HG03159 (cell line): Measurements from ENCODE around the gene ATP1B3.
"Not testable (repeated sequence)": the region's sequence is repeated elsewhere in the genome, so short reads cannot be mapped to it uniquely, and the experiment has no call there.

Source experiments
- ATAC-seq: cut with Tn5 transposase; IDR thresholded peaks from one replicate; pipeline ENCODE4 v1.9.1; 2021; ENCODE audit warnings: mild to moderate bottlenecking, moderate library complexity; ENCODE audit not compliant: unreplicated experiment

Gene ATP1B3

DNA sequence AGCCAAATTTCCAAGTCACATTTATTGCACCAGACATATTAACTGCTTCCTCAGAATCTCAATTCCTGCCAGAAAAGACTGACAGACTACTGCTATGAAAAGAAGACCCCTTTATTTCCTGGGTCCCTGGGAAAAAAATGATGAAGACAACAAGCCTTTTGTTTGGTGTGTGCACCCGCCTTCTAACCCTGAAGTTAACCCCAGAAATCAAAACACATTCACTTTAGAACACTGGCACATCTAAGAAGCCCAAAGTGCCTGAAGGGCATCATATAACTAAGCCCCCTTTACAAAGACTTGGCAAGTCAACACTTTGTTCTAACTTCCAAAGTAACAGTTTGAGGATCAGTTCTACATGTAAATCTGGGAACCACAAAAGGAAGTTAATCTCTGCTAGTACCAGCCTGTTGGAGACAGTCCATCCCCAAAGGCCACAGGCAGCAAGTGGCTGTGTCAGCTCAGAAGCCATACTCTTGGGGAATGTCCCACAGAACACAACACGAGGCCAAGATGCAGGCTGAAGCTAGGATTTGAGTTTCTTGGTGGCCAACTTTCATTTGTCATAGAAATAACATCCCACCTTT, 16.3 kb upstream of the ATP1B3 start:
- ATAC-seq: no peak

DNA sequence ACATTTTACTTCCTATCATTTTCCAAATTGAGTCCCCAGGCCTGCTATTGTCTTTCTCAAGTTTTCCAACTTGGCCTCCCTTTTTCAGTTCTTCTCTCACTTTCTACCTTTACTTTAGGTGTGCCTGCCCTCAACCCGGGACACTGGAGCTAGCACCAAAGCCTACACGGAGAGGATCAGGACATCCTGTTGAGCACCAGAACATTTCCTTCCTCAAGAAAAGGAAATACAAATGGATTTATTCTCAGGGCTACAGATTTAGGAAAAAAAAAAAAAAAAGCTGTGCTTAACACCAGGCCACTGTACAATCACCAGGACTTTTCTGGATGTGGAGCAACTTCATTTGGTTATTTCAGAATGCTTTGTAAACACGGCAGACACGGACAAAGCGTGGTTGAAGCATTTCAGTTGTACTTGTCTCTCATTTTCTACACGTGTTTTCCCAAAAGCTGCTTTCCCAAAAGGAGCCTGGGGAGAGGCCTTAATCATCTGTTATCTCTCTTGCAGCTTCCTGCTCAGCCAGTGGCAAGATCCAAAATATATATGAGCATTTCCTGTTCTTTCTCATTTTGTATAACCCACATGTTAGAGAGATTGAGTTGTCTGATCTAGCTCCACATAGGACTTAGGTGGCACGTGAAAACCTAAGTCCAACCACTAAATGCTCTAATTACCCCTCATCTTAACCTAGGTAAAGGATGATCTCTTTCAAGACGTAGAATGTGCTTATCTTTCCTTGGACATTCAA, 15.5 kb upstream of the ATP1B3 start:
- no peak for ATAC-seq

DNA sequence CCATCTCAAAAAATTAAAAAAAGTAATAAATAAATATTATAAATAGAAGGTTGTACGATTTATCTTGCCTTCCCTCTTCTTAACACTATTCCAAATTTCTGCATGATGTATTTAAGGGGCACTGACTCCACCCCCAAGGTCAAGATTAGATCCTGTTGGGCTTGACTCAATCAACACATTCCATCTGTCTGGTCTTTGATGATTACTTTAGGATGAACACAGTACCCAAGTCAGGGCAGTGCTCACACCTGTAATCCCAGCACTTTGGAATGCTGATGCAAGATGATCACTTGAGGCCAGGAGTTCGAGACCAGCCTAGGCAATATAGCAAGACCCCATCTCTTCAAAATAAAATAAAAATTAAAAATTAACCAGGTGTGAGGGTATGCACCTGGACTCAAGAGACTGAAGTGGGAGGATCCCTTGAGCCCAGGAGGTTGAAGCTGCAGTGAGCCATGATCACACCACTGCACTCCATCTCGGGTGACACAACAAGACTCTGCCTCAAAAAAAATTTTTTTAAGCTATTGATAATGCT, 14.1 kb upstream of the ATP1B3 start:
- no peak for ATAC-seq

DNA sequence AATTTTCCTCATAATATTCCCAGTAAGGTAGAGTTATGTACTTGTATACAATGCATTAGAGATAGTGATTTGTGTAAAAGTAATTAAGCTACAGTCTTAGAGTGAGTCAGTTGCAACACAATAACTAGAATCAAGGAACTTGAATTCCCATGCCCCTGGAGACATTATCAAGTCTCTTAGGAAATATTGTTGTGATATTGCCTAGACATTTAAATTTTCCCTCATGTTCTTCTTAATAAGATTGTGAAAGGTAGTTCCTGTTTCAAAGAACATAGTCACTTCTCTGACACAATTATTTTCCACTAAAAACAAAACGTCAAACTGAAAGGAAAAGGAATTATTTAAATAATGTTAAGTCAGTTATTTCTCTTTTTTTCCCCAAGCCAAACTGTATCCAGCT, 13.0 kb upstream of the ATP1B3 start:
- no peak for ATAC-seq

DNA sequence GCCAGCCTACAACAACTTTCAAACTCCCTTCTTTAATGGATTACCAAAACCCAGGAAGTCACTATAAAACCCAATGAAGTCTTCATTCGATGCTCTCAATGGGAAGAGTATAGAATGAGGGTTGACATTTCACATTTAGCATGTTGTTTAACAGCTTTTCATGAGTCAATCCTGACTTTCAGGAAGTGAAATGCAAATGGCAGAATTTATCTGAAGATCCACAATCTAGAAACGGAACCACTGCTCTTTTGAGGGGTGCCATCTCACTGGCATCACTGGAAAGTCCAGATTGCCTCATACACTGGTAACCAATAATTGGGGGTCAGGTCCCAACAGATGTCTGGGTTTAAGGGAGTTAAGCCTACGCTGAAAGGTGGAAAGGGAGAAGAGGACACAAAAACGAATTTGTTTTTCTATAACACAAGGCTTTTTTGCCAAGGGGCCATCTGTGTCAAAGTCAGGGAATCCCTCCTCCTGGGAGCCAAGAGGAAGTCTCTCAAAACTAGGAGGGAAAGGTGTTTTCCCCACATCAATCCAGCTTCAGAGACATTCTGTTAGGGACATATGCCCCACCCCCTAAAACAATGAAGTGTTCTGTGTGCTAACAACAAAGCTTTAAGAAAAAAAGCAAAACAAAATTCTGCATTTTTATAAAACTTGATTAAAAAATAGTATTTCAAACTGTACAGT, 12.0 kb upstream of the ATP1B3 start:
- ATAC-seq: no peak

DNA sequence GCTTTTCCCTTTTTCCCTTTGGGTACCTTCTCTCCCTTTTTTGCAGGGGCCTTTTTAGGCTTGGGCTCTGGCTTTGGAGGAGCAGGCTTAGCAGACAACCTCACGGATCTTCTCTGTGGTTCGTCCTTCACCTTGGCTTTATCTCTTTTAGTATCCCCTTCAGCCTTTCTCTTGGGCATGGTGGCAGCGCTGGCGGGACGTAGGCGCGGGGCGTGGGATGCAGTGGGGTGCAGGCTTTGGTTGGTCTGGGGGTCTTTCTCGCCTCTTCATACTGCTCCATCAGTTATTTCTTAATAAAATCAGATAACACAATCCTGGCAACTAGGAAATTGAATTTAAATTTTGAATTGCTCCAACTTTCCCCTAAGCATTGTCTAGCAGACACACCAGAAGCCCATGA, 11.3 kb upstream of the ATP1B3 start:
- no peak for ATAC-seq

DNA sequence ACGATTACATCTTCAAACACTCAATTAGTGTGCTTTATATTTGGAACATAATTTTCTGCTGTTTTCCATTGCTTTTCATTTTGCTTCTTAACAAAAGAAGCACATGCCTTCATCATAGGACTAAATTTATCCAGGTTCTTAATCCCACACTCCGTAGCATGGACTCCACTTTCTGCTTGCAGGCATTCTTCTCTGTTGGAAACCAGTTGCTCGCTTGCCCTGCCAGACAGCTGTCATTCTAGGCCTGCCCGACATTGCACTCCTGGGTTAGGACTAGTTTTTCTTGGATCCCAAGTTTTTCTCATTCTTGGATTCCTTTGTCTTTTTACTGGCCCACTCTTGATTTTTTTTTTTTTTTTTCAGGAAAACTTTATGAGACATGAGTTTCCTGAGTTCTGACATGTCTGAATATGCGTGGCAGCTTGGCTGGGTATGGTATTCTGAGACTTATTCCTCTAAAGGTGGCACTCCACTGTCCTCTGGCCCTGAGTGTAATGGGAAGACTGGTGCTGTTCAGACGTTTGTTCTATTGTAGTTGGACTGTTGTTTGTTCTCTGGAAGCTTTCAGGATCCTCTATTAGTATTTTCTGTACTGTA, 6.3 kb upstream of the ATP1B3 start:
- ATAC-seq: no peak

DNA sequence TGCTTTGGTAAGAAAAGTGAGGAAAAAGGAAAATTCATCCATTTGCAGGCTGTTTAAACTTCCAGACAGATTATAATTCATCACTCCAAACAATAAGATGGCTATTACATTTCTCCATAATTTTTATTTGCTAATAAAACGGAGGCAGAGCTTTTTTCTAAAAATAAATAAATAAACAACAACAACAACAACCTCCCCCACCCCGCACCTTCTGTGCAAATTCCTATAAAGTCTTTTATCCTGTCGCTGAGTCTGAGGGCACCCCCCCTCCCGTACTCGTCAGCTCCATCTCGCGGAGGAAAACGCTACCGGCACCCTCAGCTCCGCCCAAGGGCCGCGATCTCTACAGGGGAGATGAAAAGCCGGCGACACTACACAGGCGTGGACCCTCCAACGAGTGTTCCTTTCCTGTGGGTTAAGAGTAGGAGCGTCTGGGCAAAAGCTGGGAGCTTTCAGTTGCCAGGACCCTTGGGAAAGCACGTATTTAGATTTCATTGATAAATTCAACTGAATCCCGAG, 1.0 kb upstream of the ATP1B3 start:
- peak; percentile 48 for ATAC-seq

DNA sequence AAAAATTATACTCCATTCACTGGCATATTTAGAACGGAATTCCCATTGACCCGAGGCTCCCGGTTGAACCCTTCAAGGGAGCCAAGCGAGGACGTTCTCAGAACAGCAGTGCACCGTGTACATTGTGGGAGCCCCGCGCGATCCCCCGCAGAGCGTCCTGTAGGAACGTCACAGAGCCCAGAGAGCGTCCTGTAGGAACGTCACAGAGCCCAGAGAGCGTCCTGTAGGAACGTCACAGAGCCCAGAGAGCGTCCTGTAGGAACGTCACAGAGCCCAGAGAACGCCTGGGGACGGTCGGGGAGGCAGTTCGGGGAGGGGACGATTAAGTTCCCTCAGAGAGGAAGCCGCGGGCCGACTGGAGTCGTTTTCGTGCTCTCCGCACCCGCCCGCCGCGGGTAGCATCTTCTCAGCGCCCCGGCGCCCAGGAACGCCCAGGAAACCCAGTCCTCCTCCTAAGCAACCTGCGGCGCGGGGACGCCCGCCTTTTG, 506 bp upstream of the ATP1B3 start:
- ATAC-seq: peak; percentile 47

DNA sequence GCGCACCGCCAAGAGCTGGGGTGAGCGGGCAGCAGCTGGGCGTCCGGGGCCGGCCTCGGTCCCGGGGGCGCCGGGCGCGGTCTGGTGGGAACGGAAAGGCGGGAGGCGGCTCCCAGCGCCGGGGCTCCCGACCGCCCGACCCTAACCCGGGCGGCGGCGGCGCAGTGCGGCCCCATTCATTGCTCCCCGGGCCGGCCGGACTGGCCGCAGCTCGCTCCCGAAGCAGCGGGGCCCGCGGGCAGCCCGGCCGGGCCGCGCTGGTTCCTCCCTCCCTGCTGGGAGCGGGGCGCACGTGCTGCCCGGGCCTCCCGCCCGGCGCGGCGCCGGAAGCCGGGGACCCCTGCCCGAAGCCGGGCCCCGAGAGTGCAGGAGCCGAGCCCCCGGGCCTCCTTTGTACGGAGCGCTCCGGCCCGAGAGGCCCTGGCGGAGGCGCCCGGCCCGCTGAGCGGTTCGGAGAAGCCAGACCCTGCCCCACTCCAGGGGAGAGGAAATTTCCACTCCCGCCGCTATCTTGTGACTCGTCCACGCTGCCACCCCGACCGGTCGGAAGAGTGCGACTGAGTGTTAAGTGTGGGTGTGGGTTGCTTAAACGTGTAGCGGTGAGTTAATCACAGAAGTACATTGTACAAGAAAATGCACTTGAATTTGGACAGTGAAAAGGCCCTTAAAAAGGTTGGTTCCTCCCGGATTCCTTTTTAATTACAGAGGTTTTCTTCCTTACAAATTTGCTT, 613 bp downstream of the ATP1B3 start:
- peak; percentile 16 for ATAC-seq

DNA sequence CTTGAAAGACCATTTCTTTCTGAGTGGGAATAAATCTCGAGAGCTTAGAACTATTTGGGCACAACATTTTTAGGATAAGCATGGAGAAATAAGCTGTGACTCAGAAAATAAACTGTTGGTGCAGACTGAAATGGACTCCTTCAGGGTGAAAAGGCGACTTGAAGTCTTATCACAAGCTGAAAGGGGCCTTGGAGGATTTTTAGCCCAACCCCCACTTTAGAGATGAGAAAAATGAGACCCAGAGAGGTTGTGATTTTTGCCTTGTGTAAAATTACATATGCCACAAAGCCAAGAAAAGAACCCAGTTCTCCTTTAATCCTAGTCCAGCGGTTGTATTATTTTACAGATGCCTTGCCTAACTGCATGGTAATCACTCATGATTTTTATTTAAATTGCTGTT, 1.5 kb downstream of the ATP1B3 start:
- no peak for ATAC-seq

DNA sequence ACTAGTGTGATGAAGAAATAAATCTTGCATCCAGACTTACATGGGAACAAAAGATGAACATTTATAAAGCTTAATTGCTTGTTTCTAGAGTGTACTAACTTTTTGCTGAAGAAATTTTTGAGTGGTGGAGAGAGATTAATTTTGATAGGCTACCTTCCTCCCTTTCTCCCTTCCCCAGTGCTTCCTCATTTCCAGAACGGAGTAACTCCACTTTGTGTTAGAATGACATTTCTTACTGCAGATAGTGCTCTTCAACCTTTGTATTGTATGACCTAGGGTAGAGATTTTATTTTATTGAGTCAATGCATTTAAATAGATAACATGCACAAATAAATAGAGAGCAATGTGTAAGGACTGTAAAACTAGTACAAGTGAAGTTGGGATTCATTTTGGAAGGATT, 1.9 kb downstream of the ATP1B3 start:
- ATAC-seq: no peak

DNA sequence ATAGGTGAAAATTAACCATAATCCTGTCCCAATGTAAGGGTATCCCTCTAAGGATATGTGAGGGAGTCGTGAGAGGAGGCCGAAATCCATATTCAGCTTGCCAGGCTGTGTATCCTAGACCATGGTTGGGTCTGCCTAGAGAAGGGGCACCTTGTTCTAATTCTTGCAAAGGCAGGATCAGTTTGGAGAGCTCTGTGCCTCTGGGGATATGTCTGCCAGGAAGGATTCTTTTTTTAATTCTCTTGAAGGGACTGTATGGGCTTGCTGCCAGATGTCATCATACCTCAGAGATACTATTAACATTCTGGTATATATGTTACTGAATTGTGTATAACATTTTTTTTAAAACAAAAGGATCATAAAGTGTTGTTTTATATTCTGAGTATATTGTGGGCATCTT, 2.4 kb downstream of the ATP1B3 start:
- no peak for ATAC-seq

DNA sequence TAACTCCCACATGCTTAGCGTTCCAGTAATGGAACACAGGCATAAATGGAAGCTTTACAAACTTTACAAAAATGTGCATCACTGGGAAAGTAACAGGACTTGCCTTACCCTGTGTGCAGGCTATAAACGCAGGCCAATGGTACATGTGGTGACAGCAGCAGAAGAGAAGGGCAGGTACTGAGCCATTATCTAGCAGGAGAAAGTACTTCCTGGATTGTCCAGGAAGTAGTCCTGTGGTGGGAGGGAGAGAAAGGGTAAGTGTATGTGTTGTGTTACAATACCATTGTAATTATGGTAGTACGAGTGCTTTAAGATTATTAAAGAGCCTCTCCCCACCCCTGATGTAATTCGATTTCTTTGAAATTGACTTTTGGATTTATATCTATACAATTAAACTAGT, 5.3 kb downstream of the ATP1B3 start:
- ATAC-seq: no peak

DNA sequence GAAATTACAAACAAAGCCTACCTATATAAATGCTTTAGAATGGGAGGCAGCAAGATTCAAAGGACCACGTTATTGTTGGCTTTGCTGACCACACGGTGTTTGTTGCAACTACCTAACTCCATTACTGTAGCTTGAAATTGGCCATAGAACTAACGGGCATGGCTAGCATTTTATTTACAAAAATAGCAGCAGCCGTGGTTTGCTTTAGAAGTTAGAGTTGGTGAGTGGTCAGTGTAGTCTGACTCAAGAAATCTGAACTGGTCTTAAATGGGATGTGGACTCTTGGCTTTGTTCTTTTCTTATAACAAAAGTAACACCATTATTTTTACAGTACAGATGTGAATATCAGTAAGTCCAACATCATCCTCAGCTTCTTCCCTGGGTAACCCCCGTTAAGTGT, 10.6 kb downstream of the ATP1B3 start:
- no peak for ATAC-seq

DNA sequence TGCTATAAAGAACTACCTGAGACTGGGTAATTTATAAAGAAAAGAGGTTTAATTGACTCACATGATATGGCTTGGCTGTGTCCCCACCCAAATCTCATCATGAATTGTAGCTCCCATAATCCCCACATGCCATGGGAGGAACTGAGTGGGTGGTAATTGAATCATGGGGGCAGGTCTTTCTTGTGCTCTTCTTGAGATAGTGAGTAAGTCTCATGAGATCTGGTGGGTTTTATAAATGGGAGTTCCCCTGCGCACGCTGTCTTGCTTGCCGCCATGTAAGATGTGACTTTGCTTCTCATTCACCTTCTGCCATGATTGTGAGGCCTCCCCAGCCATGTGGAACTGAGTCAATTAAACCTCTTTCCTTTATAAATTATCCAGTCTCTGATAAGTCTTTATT, 12.1 kb downstream of the ATP1B3 start:
- ATAC-seq: not testable (repeated sequence)

DNA sequence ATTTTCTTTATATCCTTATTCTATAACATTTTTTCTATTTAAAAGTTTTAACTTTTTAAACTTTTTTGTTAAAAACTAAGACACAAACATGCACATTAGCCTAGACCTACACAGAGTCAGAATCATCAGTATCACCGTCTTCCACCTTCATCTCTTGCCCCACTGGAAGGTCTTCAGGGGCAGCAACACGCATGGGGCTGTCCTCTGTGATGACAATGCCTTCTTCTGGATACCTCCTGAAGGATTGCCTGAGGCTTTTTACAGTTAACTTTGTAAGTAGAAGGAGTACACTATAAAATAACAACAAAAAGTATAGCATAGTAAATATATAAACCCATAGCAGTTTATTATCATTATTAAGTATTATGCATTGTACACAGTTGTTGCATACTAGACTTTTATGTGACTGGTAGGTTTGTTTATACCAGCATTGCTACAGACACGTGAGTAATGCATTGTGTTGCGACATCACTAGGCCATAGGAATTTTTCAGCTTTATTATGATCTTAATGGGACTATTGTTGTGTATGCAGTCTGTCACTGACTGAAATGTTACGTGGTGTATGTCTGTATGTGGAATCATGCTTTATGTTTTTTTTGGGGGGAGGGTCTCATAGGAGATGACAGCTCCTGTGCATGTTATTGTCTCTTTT, 18.2 kb downstream of the ATP1B3 start:
- ATAC-seq: no peak

DNA sequence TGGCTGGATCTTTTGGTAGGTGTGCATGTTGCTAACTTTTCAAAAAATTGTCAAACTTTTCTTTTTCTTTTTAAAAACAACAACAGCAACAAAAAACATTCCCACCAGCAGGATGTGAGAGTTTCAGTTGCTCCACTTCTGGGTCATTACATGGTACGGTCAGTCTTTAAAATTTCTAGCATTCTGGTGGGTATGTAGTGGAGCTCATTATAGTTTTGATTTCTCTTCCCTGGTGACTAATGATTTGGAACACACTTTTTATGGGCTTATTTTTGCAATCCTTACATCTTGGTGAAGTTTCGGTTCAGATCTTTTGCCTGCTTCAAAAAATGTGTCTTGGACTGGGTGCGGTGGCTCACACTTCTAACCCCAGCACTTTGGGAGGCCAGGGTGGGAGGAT, 19.3 kb downstream of the ATP1B3 start:
- no peak for ATAC-seq

DNA sequence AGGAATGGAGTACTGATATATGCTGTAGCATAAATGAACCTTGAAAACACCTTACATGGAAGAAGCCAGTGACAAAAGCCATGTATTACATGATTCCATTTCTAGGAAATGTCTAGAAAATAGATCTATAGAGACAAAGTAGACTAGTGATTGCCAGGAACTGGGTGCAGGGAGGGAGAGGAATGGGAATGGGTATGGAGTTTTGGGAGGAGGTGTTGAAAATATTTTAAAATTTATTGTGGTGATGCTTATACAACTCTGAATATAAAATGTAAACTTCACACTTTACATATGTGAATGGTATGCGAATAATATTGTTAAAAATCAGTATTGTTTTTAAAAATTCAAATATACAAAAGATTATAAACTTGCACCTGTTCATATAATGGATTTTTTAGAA, 22.5 kb downstream of the ATP1B3 start:
- ATAC-seq: no peak

DNA sequence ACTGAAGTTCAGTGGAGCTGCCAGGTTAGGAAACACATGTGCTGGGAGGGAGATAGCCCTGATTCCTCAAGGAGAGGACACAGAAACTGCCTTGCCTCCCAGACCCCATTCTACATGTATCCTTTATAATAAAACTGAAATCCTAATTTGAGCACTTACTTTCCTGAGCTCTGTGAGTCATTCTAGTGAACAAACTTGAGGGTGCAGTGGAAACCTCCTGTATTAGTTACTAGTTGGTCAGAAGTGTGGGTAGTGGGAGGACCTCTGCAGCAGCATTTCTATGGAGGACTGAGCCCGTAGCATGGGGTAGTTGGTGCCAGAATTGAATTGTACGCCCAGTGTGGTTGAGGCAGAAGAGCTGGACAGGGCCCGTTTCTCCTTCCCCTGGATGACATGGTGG, 23.9 kb downstream of the ATP1B3 start:
- ATAC-seq: no peak
